GM12878 (cell line): ENCODE measurements around the gene KLF6. TPM values are rescaled to one million over a fixed set of nuclear protein-coding genes. Genes with fewer than 3 reads are reported as not detected.

Source experiments
- ATAC-seq: fragments of 200-7000 bp; cut with Tn5 transposase; 3 replicates; pipeline ENCODE4 v1.9.1; 2020; ENCODE audit warnings: mild to moderate bottlenecking, moderate library complexity
- BruUV-seq: library from RNA; stranded (reverse); fragments of 400-500 nt; replicated peaks from 2 replicates; lab custom pipeline; 2021; lab: Mats Ljungman, UMichigan
- CTCF ChIA-PET: fragments of 300-600 bp; sonication (Branson Sonifier 250); formaldehyde crosslinking; extraction: SDS; loops from one replicate; lab custom pipeline; 2021; ENCODE audit warnings: inconsistent platforms; lab: Yijun Ruan, JAX
- POLR2A ChIA-PET: fragments of 350-600 bp; formaldehyde crosslinking; extraction: SDS; loops from one replicate; lab custom pipeline; 2021; ENCODE audit warnings: inconsistent platforms; lab: Charles Lee
- RAD21 ChIA-PET: fragments of 300-600 bp; sonication (Branson Sonifier 250); formaldehyde crosslinking; loops from one replicate; lab custom pipeline; 2023; ENCODE audit warnings: antibody characterized with exemption; ENCODE audit not compliant: unreplicated experiment; lab: Charles Lee
- SMC1A ChIA-PET: fragments of 300-600 bp; sonication (Branson Sonifier 250); formaldehyde crosslinking; loops from one replicate; lab custom pipeline; 2023; ENCODE audit not compliant: unreplicated experiment, uncharacterized antibody; lab: Charles Lee
- DNase-seq: peaks from one replicate; pipeline ENCODE4 v3.0.0-alpha.2; 2011; ENCODE audit warnings: low read depth, low spot score
- FAIRE-seq: peaks from 3 replicates; lab custom pipeline; 2011; peaks lifted over from hg19 to GRCh38; lab: Jason Lieb, UNC
- H2AFZ ChIP-seq: 2 replicates; pipeline ENCODE4 v1.6.0; 2011; ENCODE audit warnings: low read depth, low read length, control low read depth; ENCODE audit not compliant: control insufficient read depth
- H3K27ac ChIP-seq: 2 replicates; pipeline ENCODE4 v1.5.1; 2011; ENCODE audit warnings: control low read depth; ENCODE audit not compliant: control insufficient read depth, insufficient read depth
- H3K27me3 ChIP-seq, 2 experiments: replicated peaks in 1 of 2; 2 replicates each; pipeline versions ENCODE4 v1.6.0 to v1.6.1; 2011; ENCODE audit warnings: low read length in 1 of 2; ENCODE audit not compliant: control insufficient read depth in 2 of 2, insufficient read depth in 2 of 2
- H3K36me3 ChIP-seq, 2 experiments: 2 replicates each; pipeline ENCODE4 v1.5.1; 2011; ENCODE audit warnings: low read length in 1 of 2; ENCODE audit not compliant: control insufficient read depth in 2 of 2, insufficient read depth in 2 of 2
- H3K4me1 ChIP-seq: 2 replicates; pipeline ENCODE4 v1.6.1; 2011; ENCODE audit warnings: mild to moderate bottlenecking, low read length, moderate library complexity, mixed read lengths; ENCODE audit not compliant: control insufficient read depth, insufficient read depth
- H3K4me2 ChIP-seq: 2 replicates; pipeline ENCODE4 v1.6.0; 2011; ENCODE audit warnings: control low read depth; ENCODE audit not compliant: control insufficient read depth, insufficient read depth
- H3K4me3 ChIP-seq: fragments of 200-600 bp; sonication (generic); 2 replicates; pipeline ENCODE4 v1.5.1; 2016
- H3K79me2 ChIP-seq: 2 replicates; pipeline ENCODE4 v1.6.0; 2011; ENCODE audit warnings: low read length; ENCODE audit not compliant: control insufficient read depth, insufficient read depth
- H3K9ac ChIP-seq: 2 replicates; pipeline ENCODE4 v1.8.0; 2011; ENCODE audit warnings: low read length, control low read depth, mixed read lengths; ENCODE audit not compliant: control insufficient read depth, insufficient read depth
- H3K9me3 ChIP-seq: replicated peaks from 3 replicates; pipeline ENCODE4 v1.5.1; 2011; ENCODE audit warnings: mild to moderate bottlenecking, low read length; ENCODE audit not compliant: control insufficient read depth, insufficient read depth
- H4K20me1 ChIP-seq: 2 replicates; pipeline ENCODE4 v1.6.0; 2011; ENCODE audit not compliant: control insufficient read depth, insufficient read depth
- CREB1 ChIP-seq: IDR thresholded peaks from 2 replicates; pipeline ENCODE4 v1.6.1; 2012; ENCODE audit warnings: low read depth, mild to moderate bottlenecking, inconsistent platforms
- ETV6 ChIP-seq, 2 experiments: fragments of 450-650 bp in 1 of 2; IDR thresholded peaks in 1 of 2; conservative IDR thresholded peaks in 1 of 2; 2 replicates each; pipeline ENCODE4 v1.6.1; 2014; ENCODE audit warnings: antibody characterized with exemption in 1 of 2, borderline replicate concordance in 1 of 2, low read depth in 1 of 2, mild to moderate bottlenecking in 1 of 2, moderate library complexity in 1 of 2
- GABPA ChIP-seq: IDR thresholded peaks from 2 replicates; pipeline ENCODE4 v1.6.1; 2014; ENCODE audit warnings: antibody characterized with exemption, low read depth, mild to moderate bottlenecking, inconsistent platforms
- HDGF ChIP-seq: fragments of 450-650 bp; IDR thresholded peaks from 2 replicates; pipeline ENCODE4 v1.6.1; 2016; ENCODE audit warnings: antibody characterized with exemption
- HSF1 ChIP-seq: fragments of 150-350 bp; IDR thresholded peaks from 2 replicates; pipeline ENCODE4 v1.6.1; 2014; ENCODE audit warnings: mild to moderate bottlenecking, low read depth, low read length
- MYB ChIP-seq: fragments of 150-350 bp; IDR thresholded peaks from 2 replicates; pipeline ENCODE4 v1.6.1; 2014; ENCODE audit warnings: mild to moderate bottlenecking, low read depth, low read length, borderline replicate concordance
- POLR2AphosphoS5 ChIP-seq: IDR thresholded peaks from 2 replicates; pipeline ENCODE4 v1.6.1; 2011; ENCODE audit warnings: mild to moderate bottlenecking, low read length, inconsistent platforms
- REST ChIP-seq: IDR thresholded peaks from 2 replicates; pipeline ENCODE4 v1.6.1; 2012; ENCODE audit warnings: mild to moderate bottlenecking, low read depth, low read length
- SP1 ChIP-seq: IDR thresholded peaks from one replicate; pipeline ENCODE4 v1.6.1; 2011; ENCODE audit warnings: low read depth, low read length
- SRF ChIP-seq, 2 experiments: IDR thresholded peaks; 2 replicates each; pipeline ENCODE4 v1.6.1; 2011; ENCODE audit warnings: low read depth in 2 of 2, low read length in 2 of 2, mild to moderate bottlenecking in 1 of 2, moderate library complexity in 1 of 2
- SUZ12 ChIP-seq: fragments of 200-600 bp; sonication (generic); IDR thresholded peaks from one replicate; pipeline ENCODE4 v1.6.1; 2018; ENCODE audit warnings: antibody characterized with exemption, mild to moderate bottlenecking; ENCODE audit not compliant: unreplicated experiment
- ZNF217 ChIP-seq: fragments of 450-650 bp; IDR thresholded peaks from 2 replicates; pipeline ENCODE4 v1.6.1; 2017; ENCODE audit warnings: antibody characterized with exemption, mild to moderate bottlenecking
- WGBS: methylation state at CpG from one replicate; pipeline ENCODE4 v1.1.6; 2016; ENCODE audit warnings: low lambda C conversion rate; ENCODE audit not compliant: insufficient replicate concordance, insufficient coverage; ENCODE audit errors: missing lambda C conversion rate; 5-methylcytosine and 5-hydroxymethylcytosine counted together
- in situ Hi-C: fragments of 300-500 bp; cut with MboI; formaldehyde crosslinking; loops from 9 replicates; pipeline ENCODE4 v1.14.3; 2018; ENCODE audit warnings: mixed read lengths
- intact Hi-C: fragments of 100-400 bp; cut with micrococcal nuclease; formaldehyde crosslinking; loops from one replicate; pipeline ENCODE4 v1.14.2; 2022; ENCODE audit not compliant: unreplicated experiment
- polyA plus RNA-seq, 11 experiments: library from polyadenylated mRNA; depleted of rRNA in 4 of 11; unstranded in 6 of 11; stranded (reverse) in 5 of 11; fragments of >200 nt; fragmentation: Nextera tagmentation in 4 of 11; fragmentation: Illumina TruSeq in 1 of 11; extraction: Ambion mirVana in 4 of 11; extraction: Trizol in 1 of 11; gene quantifications; 1 replicate in 1 of 11; 2 replicates in 10 of 11; pipeline versions ENCODE4 v1.2.1 to v1.2.3, GENCODE V29; 2011 to 2016; ENCODE audit warnings: inconsistent platforms in 2 of 11, missing spikeins in 2 of 11, low read depth in 1 of 11
- total RNA-seq, 4 experiments: library from RNA; depleted of rRNA in 3 of 4; stranded (reverse); fragments of >200 nt in 3 of 4; fragmentation: Illumina TruSeq in 1 of 4; extraction: Trizol in 1 of 4; gene quantifications; 2 replicates each; pipeline versions ENCODE4 v1.2.1 to v1.2.3, GENCODE V29; 2013 to 2021

The KLF6 gene
- total and polyA plus RNA-seq, 10 of the 15 experiments (the other 5 are each of a cell fraction or from before 2014, with no cell fraction given), result 7.4 to 54.1 (median 23.5) TPM

- TF ChIP-seq GABPA, result no peak
- TF ChIP-seq SRF (IDR thresholded peaks at IDR 0.05; ENCODE audit: low read depth in 2 of 2, low read length in 2 of 2), result no peak
- TF ChIP-seq POLR2AphosphoS5, result no peak
- no peak for TF ChIP-seq SP1
- no peak for TF ChIP-seq ETV6 (conservative IDR thresholded peaks at IDR 0.05 in 1 of 2, IDR thresholded peaks at IDR 0.05 in 1 of 2; ENCODE audit: borderline replicate concordance in 1 of 2, low read depth in 1 of 2)
- no peak for TF ChIP-seq MYB
- no peak for TF ChIP-seq ZNF217
- no peak for TF ChIP-seq HSF1
Measured at GRCh38 chr10:3834404-3834803, 49.4 kb upstream of the KLF6 start (continued).

GRCh38 chr10:3833046-3833445 is 48.0 kb upstream of the KLF6 start:
- SMC1A ChIA-PET, result interaction anchor here (1.6 to 15.5 kb wide), 3 partner anchors 20 to 50 kb away, joined by 3 to 280 read pairs (median 7); no protein-coding TSS in a partner anchor
- H3K9me3 ChIP-seq, result no peaks in the 10 kb centered on the region
- TF ChIP-seq REST (no peak), SUZ12 (no peak), CREB1 (no peak), HDGF (no peak)

More at GRCh38 chr10:3833046-3833445, 48.0 kb upstream of the KLF6 start:
- BruUV-seq, result no TSS peak
- DNase-seq (no peak), FAIRE-seq (no peak), ATAC-seq (no peak)
- Histone ChIP-seq H3K4me1 (peaks cover 35% of the 10 kb centered on the region), H3K9ac (0 out of 2 replicates have a peak overlapping the region, but pooled peaks have one; percentile 4), H3K27ac (peak overlapping the region; percentile 50), H2AFZ (peak overlapping the region; percentile 64; the same call in 1 of the 2 replicates), H3K4me2 (no peak overlapping the region), H3K4me3 (no peak overlapping the region), H4K20me1 (no peaks in the 10 kb centered on the region), H3K36me3 (no peaks in the 10 kb centered on the region), H3K27me3 (no peaks in the 10 kb centered on the region), H3K79me2 (no peaks in the 10 kb centered on the region)
- CTCF ChIA-PET, result interaction anchor here (1.3 kb wide), 1 partner anchor 42 kb away, joined by 4 read pairs; no protein-coding TSS in a partner anchor
- RAD21 ChIA-PET, result interaction anchor here (1.0 to 10.6 kb wide), 4 partner anchors 16 to 49 kb away, joined by 5 to 135 read pairs (median 12); partner anchors contain the start of gene KLF6
- 92% methylated on average over 6 of the region's 6 CpGs for WGBS
- intact Hi-C loops (no loop called here), in situ Hi-C loops (no loop called here)
- POLR2A ChIA-PET, result interaction anchor here (0.5 to 3.6 kb wide), 3 partner anchors 17 to 50 kb away, joined by 4 to 24 read pairs (median 9); no protein-coding TSS in a partner anchor
